ENCODE results near the gene DPAGT1.
"Not testable (repeated sequence)": the region's sequence is repeated elsewhere in the genome, so short reads cannot be mapped to it uniquely, and the experiment has no call there.

DPAGT1 gene

DNA sequence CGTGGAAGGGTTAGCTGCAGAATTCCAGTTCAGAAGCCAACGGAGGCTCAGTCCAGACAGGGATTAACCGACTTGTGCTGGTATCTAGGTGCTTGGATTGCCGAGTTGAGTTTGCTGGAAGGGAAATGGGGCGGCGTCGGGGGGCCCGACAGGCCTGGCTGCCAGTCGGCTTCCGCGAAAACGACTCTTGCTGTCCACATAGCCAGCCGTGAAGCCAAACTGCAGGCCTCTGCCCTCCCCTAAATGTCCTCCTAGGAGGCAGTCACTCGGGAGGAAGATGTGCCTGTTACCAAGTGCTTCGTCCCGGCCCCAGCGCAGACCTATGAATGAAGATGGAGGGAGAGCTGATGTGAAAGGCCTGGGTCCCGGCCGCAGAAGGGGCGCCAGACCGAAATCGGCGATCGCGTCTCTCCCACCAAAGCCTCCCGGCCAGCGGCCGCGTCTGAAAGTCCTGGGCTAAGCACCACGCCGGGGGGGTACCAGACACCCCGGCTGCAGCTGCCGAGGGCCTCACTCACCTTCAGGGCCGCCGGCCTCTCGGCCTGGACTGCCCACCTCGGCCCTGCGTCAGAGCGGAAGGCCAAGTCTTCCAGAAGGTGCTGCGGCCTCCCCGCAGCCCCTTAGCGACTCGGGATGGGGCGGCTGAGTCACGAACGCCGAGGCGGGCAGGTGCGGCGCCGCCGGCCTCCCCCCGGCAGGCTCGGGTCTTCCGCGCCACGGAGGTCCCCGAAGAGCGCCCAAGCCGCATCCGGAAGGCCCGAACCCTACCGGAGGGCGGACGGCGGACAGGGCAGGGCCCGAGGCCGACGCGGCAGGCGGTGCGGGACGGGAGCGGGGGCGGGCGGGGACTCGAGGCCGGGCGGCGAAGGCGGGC is 7.5 kb downstream of the DPAGT1 start:
- peak; percentile 50 for DNase-seq

DNA sequence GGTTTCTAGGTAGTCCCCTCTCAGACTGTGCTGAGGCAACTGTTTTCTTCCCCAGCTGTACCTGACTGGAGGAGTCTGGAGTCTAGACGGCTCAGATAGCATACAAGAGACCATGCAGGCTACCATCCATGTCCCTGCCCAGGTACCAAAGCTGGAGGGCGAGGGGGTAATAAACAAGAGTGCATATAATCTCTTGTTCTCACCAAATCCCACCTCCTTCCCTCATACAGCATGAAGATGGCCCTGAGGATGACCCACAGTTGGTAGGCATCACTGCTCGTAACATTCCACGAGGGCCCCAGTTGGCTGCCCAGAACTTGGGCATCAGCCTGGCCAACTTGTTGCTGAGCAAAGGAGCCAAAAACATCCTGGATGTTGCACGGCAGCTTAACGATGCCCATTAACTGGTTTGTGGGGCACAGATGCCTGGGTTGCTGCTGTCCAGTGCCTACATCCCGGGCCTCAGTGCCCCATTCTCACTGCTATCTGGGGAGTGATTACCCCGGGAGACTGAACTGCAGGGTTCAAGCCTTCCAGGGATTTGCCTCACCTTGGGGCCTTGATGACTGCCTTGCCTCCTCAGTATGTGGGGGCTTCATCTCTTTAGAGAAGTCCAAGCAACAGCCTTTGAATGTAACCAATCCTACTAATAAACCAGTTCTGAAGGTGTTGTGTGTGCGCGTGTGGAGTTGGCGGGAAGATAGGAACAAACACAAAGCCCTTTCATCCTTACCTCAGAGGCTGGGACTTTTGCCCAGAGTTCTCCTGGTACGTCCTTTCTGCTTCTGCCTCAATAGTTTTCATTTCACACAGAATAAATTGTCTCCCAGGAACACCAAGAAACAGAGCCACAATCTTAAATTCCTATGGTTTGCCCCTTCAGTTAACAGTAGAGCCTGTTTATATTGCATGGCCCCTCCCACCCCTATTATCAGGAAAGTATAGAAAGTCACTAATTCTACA is 8.5 kb downstream of the DPAGT1 start:
- no peak for DNase-seq

DNA sequence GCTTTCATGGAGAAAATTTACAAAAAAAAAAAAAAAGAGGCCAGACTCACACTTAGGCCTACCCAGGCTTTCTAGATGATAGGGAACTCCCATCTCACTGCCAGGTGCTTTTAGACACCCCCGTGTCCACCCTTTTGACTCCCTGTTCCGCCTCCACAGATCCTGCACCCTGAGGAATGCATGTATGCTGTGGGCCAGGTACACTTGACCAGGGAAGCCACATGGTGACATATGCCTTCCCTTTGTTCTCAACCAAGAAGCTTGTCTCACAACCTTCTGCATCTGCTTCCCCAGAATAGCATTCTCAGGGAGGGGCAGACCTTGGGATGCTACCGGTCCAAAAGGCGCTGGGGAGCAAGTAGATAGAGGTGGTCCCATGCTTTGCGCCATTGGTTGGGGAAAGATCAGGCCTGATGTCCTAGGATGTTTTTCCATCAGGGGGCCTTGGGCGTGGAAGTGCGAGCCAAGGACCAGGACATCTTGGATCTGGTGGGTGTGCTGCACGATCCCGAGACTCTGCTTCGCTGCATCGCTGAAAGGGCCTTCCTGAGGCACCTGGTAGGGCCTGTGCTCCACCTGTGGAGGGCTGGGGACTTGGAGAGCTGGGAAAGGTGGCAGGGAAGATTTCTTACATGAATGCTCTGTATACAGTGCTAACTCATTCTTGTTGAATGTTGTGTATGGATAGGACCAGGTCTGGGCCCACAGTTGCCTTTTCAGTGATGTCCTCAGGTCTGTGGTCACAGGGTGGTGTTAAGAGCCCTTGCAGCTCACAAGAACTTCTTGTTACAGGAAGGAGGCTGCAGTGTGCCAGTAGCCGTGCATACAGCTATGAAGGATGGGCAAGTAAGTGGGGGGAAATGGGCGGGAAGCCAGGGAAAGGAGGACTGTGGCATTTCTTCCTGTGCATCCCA is 9.4 kb downstream of the DPAGT1 start:
- DNase-seq, result no peak

DNA sequence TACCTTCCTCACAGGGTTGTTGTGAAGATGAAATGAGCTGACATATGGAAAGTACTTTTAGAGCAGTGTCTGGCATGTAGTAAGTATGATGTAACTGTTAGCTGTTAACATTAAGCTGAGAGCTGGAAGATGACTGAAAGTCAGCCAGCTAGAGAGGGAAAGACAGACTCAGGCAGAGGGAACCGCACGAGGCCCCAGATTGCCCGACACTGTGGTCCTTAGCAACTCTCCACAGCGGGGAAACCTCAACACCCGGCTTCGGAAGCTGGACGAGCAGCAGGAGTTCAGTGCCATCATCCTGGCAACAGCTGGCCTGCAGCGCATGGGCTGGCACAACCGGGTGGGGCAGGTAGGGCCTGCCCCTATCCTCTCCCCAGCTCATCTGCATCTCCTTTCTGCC is 10.5 kb downstream of the DPAGT1 start:
- DNase-seq, result no peak

DNA sequence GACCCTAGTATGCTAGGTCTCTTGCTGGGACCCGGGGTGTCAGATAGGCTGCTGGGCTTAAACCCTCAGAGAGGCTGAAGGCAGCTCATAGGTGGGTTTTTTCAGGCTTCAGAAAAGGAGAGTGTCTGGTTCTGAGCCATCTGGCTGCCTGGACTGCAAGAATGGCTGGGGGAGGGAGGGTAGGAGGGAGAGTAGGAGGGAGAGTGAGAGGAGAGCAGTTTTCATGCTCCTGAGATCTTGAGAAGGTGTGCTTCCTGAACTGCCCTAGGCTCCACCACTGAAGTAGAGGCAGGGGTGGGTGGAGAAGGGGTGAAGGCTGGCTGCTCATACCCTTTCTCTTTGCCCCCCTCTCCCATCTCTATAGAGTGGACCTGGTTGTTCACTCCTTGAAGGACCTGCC is 12.3 kb downstream of the DPAGT1 start:
- no peak for DNase-seq

DNA sequence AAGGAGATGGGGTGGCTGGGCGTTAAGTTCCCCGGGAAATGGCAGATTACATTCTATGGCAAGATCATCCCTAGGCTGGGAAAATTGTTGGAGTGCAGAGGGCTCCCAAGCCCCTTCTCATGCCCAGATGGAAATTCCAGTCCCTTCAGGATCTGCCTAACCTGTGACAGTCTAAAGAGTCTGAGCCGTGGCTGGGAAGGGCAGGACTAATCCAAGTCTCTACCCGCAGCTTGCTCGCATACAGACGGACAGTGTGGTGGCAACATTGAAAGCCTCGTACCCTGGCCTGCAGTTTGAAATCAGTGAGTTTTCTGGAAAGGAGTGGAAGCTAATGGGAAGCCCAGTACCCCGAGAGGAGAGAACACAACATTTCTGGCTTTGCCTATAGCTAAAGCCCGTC is 13.2 kb downstream of the DPAGT1 start:
- no peak for DNase-seq

DNA sequence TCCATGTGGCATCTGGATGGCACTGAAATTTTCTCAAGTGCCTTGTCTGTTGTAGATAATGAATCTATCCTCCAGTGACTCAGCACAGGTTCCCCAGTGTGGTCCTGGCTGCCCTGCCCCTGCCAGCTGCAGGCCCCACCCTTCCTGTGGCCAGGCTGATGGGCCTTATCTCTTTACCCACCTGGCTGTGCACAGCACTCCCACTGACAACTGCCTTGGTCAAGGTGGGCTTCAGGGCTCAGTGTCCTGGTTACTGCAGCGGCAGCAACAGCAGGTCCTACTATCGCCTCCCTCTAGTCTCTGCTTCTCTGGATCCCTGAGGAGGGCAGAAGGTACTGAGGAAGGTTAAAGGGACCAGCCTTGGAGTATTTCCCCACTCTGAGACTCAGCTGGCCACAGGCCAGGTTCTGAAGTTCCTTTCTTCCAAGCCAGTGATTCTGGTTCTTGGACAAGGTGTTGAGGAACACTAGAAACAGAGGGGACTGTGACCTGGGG is 13.9 kb downstream of the DPAGT1 start:
- DNase-seq, result no peak

DNA sequence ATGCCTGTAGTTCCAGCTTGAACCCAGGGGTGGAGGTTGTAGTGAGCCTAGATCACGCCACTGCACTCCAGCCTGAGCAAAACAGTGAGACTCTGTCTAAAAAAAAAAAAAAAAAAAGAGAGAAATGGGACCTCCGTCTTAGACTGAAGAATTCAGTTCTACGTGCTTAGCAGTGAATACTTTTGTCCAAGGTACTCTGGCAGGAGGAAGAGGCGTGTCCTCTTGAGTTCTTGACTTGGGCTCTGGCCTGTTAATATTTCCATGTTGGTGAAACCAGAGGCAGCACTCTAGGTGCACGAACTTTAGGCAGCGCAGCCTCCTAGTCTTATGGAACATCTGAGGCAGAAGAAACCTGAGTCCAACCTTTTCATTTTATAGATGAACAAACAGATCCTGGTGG is 14.5 kb downstream of the DPAGT1 start:
- DNase-seq, result no peak

DNA sequence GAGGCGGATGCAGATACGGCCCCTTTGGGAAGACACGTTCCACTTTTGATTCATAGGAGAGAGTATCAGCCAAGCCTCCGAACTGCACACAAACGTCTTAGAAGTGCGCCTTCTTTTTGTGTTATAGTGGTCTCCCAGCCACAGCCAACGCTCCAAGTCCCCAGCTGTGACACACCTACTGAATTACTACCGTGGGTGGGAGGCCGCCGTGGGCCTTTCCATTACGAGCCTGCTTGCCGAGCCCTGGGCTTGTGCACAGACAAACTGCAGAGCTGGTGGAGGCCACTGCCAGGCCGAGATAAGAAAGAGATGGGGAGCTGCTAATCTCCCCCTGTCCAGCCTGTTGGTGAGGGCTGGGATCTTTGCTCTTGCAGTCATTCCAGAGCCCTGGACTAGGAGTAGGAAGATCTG is 16.2 kb downstream of the DPAGT1 start:
- peak; percentile 41 for DNase-seq

DNA sequence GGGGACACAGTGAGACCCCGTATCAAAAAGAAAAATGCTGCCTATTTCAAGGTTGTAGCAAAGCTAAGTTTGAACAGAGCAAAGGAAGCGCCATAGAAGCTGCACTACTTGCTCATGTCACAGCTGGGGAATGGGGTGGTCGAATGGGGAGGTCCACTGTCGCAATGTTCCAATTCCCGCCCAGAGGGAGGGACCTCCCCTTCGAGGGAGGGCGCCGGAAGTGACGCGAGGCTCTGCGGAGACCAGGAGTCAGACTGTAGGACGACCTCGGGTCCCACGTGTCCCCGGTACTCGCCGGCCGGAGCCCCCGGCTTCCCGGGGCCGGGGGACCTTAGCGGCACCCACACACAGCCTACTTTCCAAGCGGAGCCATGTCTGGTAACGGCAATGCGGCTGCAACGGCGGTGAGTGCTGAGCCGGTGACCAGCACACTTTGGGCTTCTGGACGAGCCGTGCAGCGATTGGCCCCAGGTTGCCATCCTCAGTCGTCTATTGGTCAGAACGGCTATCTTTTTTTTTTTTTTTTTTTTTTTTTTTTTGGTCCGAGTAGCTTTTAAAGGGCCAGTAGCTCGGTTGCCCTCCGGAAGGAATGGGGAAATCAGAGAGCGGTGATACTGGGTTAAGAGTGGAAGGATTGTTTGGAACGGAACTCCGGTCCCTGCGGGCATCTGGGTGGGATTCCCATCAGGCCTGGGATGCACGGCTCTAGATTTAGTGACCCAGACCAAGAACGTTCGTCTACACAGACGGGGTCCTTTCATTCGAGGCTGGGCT is 16.8 kb downstream of the DPAGT1 start, which contains the start of gene HMBS:
HMBS (plus strand) TSS at position 219 of the 774 bp plus-strand sequence; CDS start at position 372, 153 bp downstream.
- DNase-seq, result peak; percentile 89

DNA sequence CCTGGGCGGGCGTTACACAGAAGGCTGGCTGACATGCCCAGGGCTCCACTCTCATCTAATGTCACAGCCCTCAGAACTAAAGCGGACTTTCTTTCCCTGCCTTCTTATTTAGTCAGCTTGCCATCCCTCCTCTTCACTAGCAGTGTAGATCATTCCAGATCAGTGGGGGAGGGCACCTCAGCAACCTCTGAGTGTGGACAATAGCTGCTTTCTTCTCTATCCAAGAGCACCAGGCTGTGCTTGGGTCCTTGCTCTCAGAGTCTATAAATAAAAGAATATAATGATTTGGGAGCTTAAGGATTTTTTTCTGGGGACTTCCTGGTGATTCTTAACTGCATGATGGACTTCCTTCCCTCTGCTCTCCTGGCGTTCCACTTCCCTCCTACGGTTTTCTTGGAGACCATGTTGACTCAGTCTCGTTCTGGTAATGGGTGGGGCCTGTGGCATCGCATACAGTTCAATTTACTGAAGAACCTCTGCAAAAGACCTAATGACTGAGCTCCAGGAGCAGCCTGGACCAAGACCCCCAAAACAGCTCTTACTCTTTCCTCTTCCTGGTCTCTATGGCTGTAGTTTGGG is 19.9 kb downstream of the DPAGT1 start:
- DNase-seq, result no peak

DNA sequence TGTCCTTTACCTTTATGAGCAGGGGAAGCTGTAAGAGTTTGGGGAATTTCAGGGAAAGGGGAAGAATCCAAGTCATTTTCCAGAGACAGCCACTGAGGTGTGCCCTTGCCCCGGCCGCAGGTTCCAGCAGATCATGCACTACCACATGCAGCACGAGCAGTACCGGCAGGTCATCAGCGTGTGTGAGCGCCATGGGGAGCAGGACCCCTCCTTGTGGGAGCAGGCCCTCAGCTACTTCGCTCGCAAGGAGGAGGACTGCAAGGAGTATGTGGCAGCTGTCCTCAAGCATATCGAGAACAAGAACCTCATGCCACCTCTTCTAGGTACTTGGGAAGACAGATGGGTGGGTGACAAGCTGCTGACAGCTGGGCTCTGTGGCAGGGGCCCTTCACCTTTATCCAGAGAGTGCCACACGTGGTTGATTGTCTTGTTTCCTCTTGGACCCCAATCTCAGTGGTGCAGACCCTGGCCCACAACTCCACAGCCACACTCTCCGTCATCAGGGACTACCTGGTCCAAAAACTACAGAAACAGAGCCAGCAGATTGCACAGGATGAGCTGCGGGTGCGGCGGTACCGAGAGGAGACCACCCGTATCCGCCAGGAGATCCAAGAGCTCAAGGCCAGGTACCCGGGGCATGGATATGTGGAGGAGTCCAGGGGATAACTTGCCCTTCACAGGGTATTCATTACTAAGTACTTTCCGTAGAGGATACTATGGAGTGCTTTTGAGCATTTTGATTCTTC is 22.8 kb downstream of the DPAGT1 start:
- no peak for DNase-seq

DNA sequence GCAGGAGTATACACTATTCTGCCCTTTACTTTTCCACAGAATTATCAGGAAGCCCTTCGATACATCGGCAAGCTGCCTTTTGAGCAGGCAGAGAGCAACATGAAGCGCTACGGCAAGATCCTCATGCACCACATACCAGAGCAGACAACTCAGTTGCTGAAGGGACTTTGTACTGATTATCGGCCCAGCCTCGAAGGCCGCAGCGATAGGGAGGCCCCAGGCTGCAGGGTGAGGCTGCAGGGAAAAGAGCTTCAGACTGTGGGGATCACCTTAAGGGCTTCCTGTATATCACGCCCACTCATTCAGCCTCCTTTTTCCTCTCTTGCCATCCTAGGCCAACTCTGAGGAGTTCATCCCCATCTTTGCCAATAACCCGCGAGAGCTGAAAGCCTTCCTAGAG is 23.8 kb downstream of the DPAGT1 start:
- no peak for DNase-seq

DNA sequence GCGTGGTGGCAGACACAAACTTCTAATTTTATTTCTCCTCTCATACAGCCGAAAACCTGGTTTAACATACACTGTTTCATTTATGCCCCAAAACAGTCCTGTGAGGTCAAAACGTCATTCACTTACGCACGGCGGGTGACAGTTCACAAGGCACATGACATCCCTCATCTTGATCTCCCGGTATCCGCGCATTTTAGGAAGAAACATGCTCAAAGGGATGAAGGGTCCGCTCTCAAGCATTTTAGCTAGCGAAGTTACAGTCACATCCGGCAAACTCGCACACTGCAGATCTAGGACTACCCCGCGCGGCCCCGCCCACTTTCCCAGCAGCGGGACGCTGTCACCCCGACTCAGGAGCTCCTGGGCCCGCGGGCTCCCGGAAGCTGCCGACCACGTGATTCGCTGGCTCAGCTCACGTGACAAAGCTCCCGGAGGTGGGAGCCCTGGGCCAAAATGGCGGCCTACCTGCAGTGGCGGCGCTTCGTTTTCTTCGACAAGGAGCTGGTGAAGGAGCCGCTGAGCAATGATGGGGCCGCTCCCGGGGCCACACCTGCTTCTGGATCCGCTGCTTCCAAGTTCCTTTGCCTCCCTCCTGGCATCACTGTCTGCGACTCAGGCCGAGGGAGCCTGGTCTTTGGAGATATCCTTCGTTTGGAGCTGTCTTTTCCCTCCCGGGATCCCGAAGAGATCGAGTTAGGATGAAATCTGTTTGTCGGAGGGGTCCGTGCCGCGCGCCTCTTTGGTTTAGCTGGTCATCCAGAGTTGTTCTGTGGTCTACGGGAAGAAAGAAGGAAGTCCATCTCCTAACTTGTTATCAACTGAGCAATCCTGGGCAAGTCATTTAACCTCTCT is 34.1 kb downstream of the DPAGT1 start, which contains the start of gene VPS11:
VPS11 (plus strand) TSS at position 448 of the 852 bp plus-strand sequence; CDS start at position 454, 6 bp downstream.
- DNase-seq, result peak; percentile 97

DNA sequence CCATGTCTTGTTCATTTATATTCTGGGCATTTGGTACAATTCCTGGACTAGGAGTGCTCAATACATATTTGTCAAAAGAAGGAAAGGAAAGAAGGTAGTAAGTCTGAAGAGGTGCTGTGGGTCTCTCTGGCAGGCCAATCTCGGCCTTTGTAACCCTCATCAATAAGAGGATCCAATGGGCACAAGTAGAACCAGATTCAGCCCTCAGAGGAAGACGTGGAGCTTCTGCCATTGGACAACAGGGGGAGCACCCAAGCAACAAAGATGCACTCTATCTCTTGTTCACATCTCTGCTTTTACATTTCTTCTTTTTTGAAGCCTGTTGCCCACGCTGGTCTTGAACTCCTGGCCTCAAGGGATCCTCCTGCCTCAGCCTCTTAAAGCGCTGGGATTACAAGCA is 36.3 kb downstream of the DPAGT1 start:
- no peak for DNase-seq

DNA sequence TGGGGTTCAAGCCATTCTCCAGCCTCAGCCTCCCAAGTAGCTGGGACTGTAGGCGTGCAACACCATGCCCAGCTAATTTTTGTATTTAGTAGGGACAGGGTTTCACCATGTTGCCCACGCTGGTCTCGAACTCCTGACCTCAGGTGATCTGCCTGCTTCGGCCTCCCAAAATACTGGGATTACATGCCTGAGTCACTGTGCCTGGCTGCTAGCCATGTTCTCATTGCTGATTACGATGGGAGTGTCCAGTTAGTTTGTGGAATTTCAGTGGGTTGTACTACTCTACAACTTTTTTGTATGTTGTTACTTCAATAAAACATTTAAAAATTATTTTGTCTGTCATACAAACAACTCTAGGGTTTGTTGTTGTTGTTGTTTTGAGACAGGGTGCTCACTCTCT is 38.9 kb downstream of the DPAGT1 start:
- DNase-seq, result no peak

DNA sequence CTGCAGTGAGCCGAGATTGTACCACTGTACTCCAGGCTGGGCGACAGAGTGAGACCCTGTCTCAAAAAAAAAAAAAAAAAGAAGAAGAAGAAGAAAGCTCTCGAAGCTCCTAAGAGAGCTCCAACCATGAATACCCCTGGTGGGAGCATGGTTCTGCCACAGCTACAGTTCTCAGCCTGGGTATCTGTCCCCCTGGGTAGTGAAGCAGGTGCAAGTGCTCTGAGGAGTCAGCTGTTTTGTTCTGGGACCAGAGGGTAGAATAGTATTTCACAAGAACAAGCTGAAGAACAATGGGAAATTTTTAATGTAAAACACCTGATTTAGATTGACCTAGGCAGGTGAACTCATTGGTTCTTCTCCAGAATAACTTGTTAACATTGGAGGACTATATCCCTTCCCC is 40.4 kb downstream of the DPAGT1 start:
- no peak for DNase-seq

DNA sequence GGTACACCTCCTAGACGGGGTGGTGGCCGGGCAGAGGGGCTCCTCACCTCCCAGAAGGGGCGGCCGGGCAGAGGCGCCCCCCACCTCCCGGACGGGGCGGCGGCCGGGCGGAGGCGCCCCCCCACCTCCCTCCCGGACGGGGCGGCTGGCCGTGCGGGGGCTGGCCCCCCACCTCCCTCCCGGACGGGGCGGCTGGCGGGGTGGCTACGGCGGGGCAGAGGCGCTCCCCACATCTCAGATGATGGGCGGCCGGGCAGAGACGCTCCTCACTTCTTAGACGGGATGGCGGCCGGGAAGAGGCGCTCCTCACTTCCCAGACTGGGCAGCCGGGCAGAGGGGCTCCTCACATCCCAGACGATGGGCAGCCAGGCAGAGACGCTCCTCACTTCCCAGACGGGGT is 42.5 kb downstream of the DPAGT1 start:
- DNase-seq, result not testable (repeated sequence)

All from stimulated activated CD4-positive, alpha-beta T cell treated with anti-CD3 and anti-CD28 coated beads, Interleukin-12 subunit alpha, Interleukin-12 subunit beta, amount 100 ng/mL, for 4 hours (primary cell).